ENCODE results near the gene LAMB4.

LAMB4 gene

DNA sequence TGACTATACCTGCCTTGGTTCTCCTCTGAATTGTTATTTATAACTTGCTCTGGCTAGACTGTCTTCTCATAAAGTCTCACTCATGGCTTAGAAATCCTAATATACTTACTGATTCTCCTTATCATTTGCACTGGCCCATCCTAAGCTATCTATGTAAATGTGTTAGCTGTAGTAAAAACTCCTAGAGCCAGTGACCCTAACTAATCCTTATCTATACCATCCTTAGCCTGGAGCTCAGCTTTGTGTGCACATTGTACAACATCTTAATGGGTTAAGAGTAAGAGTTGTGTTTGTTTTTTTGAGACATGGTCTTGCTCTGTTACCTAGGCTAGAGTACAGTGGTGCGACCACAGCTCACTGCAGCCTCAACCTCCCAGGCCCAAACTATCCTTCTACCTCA lies 40.8 kb downstream of the LAMB4 start:
- CTCF ChIA-PET = no interaction called here
- TF ChIP-seq CTBP1 (IDR thresholded peaks at IDR 0.05; ENCODE audit: borderline replicate concordance) (no peak), FOXM1 (IDR thresholded peaks at IDR 0.05; ENCODE audit: borderline replicate concordance) (no peak), TARDBP (IDR thresholded peaks at IDR 0.05) (no peak), SUZ12 (IDR thresholded peaks at IDR 0.05) (no peak), BHLHE40 (IDR thresholded peaks at IDR 0.05; ENCODE audit: borderline replicate concordance) (no peak), FOXA1 (IDR thresholded peaks at IDR 0.05) (no peak), SP1 (IDR thresholded peaks at IDR 0.05) (no peak), HDGF (IDR thresholded peaks at IDR 0.05; ENCODE audit: borderline replicate concordance) (no peak), ZNF384 (IDR thresholded peaks at IDR 0.05) (no peak), ARNT (IDR thresholded peaks at IDR 0.05) (no peak), ELF4 (IDR thresholded peaks at IDR 0.05) (no peak), L3MBTL2 (conservative IDR thresholded peaks at IDR 0.05) (no peak), NFRKB (IDR thresholded peaks at IDR 0.05) (no peak), FOXK2 (IDR thresholded peaks at IDR 0.05) (no peak), LEF1 (IDR thresholded peaks at IDR 0.05; ENCODE audit: borderline replicate concordance) (no peak)
- TF ChIP-seq, protein P1, sequence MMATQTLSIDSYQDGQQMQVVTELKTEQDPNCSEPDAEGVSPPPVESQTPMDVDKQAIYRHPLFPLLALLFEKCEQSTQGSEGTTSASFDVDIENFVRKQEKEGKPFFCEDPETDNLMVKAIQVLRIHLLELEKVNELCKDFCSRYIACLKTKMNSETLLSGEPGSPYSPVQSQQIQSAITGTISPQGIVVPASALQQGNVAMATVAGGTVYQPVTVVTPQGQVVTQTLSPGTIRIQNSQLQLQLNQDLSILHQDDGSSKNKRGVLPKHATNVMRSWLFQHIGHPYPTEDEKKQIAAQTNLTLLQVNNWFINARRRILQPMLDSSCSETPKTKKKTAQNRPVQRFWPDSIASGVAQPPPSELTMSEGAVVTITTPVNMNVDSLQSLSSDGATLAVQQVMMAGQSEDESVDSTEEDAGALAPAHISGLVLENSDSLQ (IDR thresholded peaks at IDR 0.05) = no peak
- no peak for DNase-seq (ENCODE audit: extremely low spot score)
- POLR2A ChIA-PET = no interaction called here

DNA sequence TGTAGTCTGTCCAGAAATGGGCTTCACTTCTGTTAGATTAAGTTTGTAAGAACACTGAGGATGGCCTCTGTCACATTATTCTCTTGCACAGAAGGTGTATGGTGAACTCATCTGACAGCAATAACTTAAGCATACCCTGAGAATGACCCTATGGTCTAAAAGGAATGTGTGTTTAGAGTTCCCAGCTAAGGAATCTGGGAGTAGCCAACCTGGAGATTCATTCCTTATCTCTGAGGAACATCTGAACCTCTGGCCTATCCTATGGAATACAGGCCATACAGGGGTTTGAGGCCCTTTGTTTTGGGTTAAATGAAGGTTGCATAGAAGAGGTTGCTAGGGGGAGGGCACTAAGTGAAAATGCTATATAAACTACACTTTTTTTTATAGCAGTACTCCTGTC lies 41.4 kb downstream of the LAMB4 start:
- CTCF ChIA-PET = no interaction called here

DNA sequence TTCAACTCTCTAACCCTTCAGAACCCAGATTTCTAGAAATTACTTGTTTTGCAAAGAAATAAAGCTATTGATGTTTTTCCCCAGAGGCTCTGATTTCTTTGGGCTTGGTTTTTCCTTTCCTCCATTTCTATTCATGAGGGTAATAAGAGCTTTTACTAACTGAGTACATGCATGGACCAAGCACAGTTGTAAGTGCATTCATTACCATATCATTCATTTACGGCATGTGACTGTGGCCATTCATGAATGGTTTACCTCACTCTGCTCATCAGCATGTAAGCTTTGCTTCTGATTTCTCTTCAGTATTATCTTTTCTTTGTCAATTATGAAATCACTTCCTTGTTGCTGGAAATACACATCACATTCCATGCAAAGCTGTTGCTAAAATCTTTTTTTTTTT lies 42.4 kb downstream of the LAMB4 start:
- POLR2A ChIA-PET = no interaction called here
- no peak for DNase-seq (ENCODE audit: extremely low spot score)
- CTCF ChIA-PET = interaction anchor here (0.9 kb wide), 1 partner anchor 58 kb away, joined by 3 read pairs; no protein-coding TSS in a partner anchor
- no peak for TF ChIP-seq BHLHE40 (IDR thresholded peaks at IDR 0.05; ENCODE audit: borderline replicate concordance)
- no peak for TF ChIP-seq FOXK2 (IDR thresholded peaks at IDR 0.05)
- TF ChIP-seq FOXA1 (IDR thresholded peaks at IDR 0.05) = no peak
- no peak for TF ChIP-seq NFRKB (IDR thresholded peaks at IDR 0.05)
- TF ChIP-seq SUZ12 (IDR thresholded peaks at IDR 0.05) = no peak
- TF ChIP-seq TARDBP (IDR thresholded peaks at IDR 0.05) = no peak
- TF ChIP-seq ZNF384 (IDR thresholded peaks at IDR 0.05) = no peak
- no peak for TF ChIP-seq L3MBTL2 (conservative IDR thresholded peaks at IDR 0.05)

More for the DNA sequence above, 41.4 kb downstream of the LAMB4 start:
- no peak for DNase-seq (ENCODE audit: extremely low spot score)
- POLR2A ChIA-PET = no interaction called here
- TF ChIP-seq ZNF384 (IDR thresholded peaks at IDR 0.05) (no peak), SP1 (IDR thresholded peaks at IDR 0.05) (no peak), FOXA1 (IDR thresholded peaks at IDR 0.05) (no peak), BHLHE40 (IDR thresholded peaks at IDR 0.05; ENCODE audit: borderline replicate concordance) (no peak), NFRKB (IDR thresholded peaks at IDR 0.05) (no peak), HDGF (IDR thresholded peaks at IDR 0.05; ENCODE audit: borderline replicate concordance) (no peak), FOXM1 (IDR thresholded peaks at IDR 0.05; ENCODE audit: borderline replicate concordance) (no peak), L3MBTL2 (conservative IDR thresholded peaks at IDR 0.05) (no peak), SUZ12 (IDR thresholded peaks at IDR 0.05) (no peak), FOXK2 (IDR thresholded peaks at IDR 0.05) (no peak), ELF4 (IDR thresholded peaks at IDR 0.05) (no peak), LEF1 (IDR thresholded peaks at IDR 0.05; ENCODE audit: borderline replicate concordance) (no peak), TARDBP (IDR thresholded peaks at IDR 0.05) (no peak), ARNT (IDR thresholded peaks at IDR 0.05) (no peak), CTBP1 (IDR thresholded peaks at IDR 0.05; ENCODE audit: borderline replicate concordance) (no peak)
- TF ChIP-seq, protein P1 (IDR thresholded peaks at IDR 0.05) = no peak

DNA sequence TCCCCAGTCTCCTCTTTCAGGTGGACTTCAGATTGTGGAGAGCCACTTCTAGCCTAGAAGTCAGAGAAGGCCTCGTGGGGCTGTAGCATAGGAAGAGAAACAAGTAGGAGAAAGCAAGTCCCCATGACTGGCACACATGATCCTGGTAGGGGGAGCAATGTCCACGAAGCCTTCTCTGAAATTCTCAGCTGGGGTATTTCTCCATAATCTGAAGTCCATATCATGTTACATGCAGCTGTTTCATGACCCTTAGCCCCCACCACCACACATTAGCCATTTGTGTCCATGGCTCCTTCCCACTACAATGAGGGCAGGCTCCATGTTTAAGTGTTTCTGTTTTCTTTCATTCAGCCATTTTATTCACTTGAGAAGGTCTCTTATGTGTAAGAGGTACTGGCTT lies 43.2 kb downstream of the LAMB4 start:
- TF ChIP-seq BHLHE40 (IDR thresholded peaks at IDR 0.05; ENCODE audit: borderline replicate concordance) (no peak), SP1 (IDR thresholded peaks at IDR 0.05) (no peak), LEF1 (IDR thresholded peaks at IDR 0.05; ENCODE audit: borderline replicate concordance) (no peak), FOXK2 (IDR thresholded peaks at IDR 0.05) (no peak)
- DNase-seq (ENCODE audit: extremely low spot score) = no peak
- POLR2A ChIA-PET = no interaction called here
- CTCF ChIA-PET = no interaction called here

DNA sequence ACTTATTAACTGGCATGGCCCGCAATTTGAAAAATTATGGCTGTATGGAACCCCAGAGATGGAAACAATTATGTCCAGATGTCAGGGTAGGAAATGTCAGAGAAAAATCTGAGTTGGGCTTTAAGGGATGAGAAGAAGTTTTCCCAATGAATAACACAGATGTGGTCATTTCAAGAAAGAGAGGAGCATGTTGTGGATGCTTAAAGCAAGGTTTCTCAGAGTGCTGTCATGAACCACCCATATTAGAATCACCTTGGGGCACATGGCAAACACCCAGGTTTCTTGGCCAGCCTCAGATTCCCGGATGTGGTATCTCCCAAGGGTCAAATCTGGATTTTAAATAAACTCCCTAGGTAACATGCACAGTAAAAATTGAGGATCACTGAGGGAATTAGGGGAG lies 43.6 kb downstream of the LAMB4 start:
- DNase-seq (ENCODE audit: extremely low spot score) = no peak
- no peak for TF ChIP-seq FOXA1 (IDR thresholded peaks at IDR 0.05)
- no peak for TF ChIP-seq L3MBTL2 (conservative IDR thresholded peaks at IDR 0.05)
- TF ChIP-seq, protein P1 (IDR thresholded peaks at IDR 0.05) = no peak
- no peak for TF ChIP-seq BHLHE40 (IDR thresholded peaks at IDR 0.05; ENCODE audit: borderline replicate concordance)
- no peak for TF ChIP-seq FOXM1 (IDR thresholded peaks at IDR 0.05; ENCODE audit: borderline replicate concordance)
- TF ChIP-seq SP1 (IDR thresholded peaks at IDR 0.05) = no peak
- TF ChIP-seq LEF1 (IDR thresholded peaks at IDR 0.05; ENCODE audit: borderline replicate concordance) = no peak
- TF ChIP-seq NFRKB (IDR thresholded peaks at IDR 0.05) = no peak
- no peak for TF ChIP-seq SUZ12 (IDR thresholded peaks at IDR 0.05)
- no peak for TF ChIP-seq ZNF384 (IDR thresholded peaks at IDR 0.05)
- no peak for TF ChIP-seq FOXK2 (IDR thresholded peaks at IDR 0.05)
- TF ChIP-seq TARDBP (IDR thresholded peaks at IDR 0.05) = no peak
- TF ChIP-seq ELF4 (IDR thresholded peaks at IDR 0.05) = no peak
- TF ChIP-seq CTBP1 (IDR thresholded peaks at IDR 0.05; ENCODE audit: borderline replicate concordance) = no peak
- no peak for TF ChIP-seq ARNT (IDR thresholded peaks at IDR 0.05)
- no peak for TF ChIP-seq HDGF (IDR thresholded peaks at IDR 0.05; ENCODE audit: borderline replicate concordance)
- POLR2A ChIA-PET = no interaction called here
- CTCF ChIA-PET = no interaction called here

DNA sequence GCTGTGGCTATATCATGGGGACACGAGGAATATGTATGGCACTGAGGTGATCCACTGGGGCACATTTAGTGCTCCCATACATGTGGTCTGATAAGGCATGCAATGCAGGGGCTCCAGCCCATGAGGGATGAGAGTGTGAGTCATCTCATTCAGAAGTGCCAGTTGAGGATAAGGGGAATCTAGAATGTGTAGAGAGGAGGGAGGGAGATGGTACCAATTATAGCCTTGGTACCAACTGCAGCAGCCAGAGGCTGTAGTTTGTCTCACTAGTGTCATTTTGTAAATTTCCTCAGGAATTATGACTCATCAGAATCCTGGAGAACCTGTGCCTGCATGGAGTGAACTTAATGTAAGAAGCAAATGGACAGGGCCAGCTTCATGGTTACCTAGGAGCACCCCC lies 46.2 kb downstream of the LAMB4 start:
- ChIA-PET CTCF (no interaction called here), POLR2A (no interaction called here)
- no peak for DNase-seq (ENCODE audit: extremely low spot score)
- TF ChIP-seq FOXM1 (IDR thresholded peaks at IDR 0.05; ENCODE audit: borderline replicate concordance) (no peak), SP1 (IDR thresholded peaks at IDR 0.05) (no peak), SUZ12 (IDR thresholded peaks at IDR 0.05) (no peak), L3MBTL2 (conservative IDR thresholded peaks at IDR 0.05) (no peak), ZNF384 (IDR thresholded peaks at IDR 0.05) (no peak), HDGF (IDR thresholded peaks at IDR 0.05; ENCODE audit: borderline replicate concordance) (no peak), ELF4 (IDR thresholded peaks at IDR 0.05) (no peak), CTBP1 (IDR thresholded peaks at IDR 0.05; ENCODE audit: borderline replicate concordance) (no peak), ARNT (IDR thresholded peaks at IDR 0.05) (no peak), TARDBP (IDR thresholded peaks at IDR 0.05) (no peak), FOXK2 (IDR thresholded peaks at IDR 0.05) (no peak), FOXA1 (IDR thresholded peaks at IDR 0.05) (no peak), BHLHE40 (IDR thresholded peaks at IDR 0.05; ENCODE audit: borderline replicate concordance) (no peak)
- TF ChIP-seq, protein P1 (IDR thresholded peaks at IDR 0.05) = no peak
